Measurements from ENCODE around the gene PALLD. TPM values are rescaled to one million over a fixed set of nuclear protein-coding genes. Genes with fewer than 3 reads are reported as not detected.
A peak's percentile ranks its signal among the peaks of the same experiment; 100 is the strongest.

Gene PALLD
- total RNA-seq, 4 donors from 2014 or later = 60.2 to 437 (median 118) TPM

DNA sequence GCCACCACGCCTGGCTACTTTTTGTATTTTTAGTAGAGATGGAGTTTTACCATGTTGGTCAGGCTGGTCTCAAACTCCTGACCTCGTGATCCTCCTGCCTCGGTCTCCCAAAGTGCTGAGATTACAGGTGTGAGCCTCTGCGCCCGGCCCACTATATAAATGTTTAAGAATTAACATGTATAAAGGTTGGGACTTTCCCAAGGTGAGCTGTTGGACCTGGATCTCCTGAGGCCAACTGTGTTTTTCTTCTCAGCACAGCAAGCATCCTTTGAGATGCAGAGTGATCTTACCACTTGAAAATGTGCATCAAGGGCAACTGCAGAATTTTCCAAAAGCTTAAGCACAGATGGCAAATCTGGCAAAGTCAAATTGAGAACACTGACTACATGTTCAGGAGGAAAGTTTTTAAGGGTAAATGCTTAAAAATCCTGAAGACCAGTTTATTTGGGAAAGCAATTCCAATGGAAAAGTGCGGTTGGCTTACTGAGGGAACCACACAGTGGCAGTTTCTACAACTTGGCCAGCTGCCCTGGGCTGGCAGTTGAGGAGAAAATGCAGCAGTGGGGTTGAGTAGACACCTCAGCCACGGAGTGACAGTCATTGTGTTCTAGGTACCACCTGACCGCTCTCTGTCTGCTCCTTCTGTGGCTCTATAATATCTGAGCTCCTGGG, 344.3 kb downstream of the PALLD start:
- no peak for DNase-seq
- H3K4me3 ChIP-seq = peak overlapping the region in 1 of 4 donors; percentile 31
- H3K27me3 ChIP-seq = no peaks in the 10 kb centered on the region
- H3K27ac ChIP-seq = peak overlapping the region; percentile 15 to 91 (median 82)
- H3K36me3 ChIP-seq = no peaks in the 10 kb centered on the region
- H3K4me1 ChIP-seq = peaks cover 7 to 84% (median 18%) of the 10 kb centered on the region in 3 donors
- TF ChIP-seq, protein P1, sequence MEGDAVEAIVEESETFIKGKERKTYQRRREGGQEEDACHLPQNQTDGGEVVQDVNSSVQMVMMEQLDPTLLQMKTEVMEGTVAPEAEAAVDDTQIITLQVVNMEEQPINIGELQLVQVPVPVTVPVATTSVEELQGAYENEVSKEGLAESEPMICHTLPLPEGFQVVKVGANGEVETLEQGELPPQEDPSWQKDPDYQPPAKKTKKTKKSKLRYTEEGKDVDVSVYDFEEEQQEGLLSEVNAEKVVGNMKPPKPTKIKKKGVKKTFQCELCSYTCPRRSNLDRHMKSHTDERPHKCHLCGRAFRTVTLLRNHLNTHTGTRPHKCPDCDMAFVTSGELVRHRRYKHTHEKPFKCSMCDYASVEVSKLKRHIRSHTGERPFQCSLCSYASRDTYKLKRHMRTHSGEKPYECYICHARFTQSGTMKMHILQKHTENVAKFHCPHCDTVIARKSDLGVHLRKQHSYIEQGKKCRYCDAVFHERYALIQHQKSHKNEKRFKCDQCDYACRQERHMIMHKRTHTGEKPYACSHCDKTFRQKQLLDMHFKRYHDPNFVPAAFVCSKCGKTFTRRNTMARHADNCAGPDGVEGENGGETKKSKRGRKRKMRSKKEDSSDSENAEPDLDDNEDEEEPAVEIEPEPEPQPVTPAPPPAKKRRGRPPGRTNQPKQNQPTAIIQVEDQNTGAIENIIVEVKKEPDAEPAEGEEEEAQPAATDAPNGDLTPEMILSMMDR (IDR thresholded peaks at IDR 0.05) = no peak
- no peak for TF ChIP-seq POLR2A (IDR thresholded peaks at IDR 0.05)
- intact Hi-C loops (cut with DNase I) = no loop called here
- no peaks in the 10 kb centered on the region for H3K9me3 ChIP-seq
- WGBS, 2 donors = 62% methylated on average over 7 of the region's 8 CpGs

DNA sequence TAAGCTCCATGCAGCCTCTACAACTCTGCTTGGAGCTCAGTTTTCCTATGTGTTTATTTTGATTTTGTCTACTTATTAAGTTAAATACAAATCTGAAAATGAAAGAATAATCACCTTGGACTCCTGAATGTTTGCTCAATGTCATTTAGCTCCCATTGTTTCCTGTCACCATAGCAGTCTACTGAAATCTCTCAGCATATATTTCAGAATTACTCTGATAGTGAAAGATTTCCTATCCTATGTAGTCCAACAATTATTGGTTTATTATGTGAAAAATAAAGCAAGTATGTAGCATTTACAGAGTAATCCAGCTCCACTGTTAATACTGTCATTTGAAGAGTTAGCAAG, 344.8 kb downstream of the PALLD start:
- intact Hi-C loops (cut with DNase I) = no loop called here
- no peaks in the 10 kb centered on the region for H3K9me3 ChIP-seq
- peak overlapping the region in 3 of 4 donors; percentile 81 to 91 (median 83) for H3K27ac ChIP-seq
- H3K27me3 ChIP-seq = no peaks in the 10 kb centered on the region
- H3K4me3 ChIP-seq = peak overlapping the region in 1 of 4 donors; percentile 31
- no peak for TF ChIP-seq POLR2A (IDR thresholded peaks at IDR 0.05)
- TF ChIP-seq, protein P1 (IDR thresholded peaks at IDR 0.05) = no peak
- peaks cover 7 to 85% (median 18%) of the 10 kb centered on the region in 3 donors for H3K4me1 ChIP-seq
- H3K36me3 ChIP-seq = no peaks in the 10 kb centered on the region
- no peak for DNase-seq

DNA sequence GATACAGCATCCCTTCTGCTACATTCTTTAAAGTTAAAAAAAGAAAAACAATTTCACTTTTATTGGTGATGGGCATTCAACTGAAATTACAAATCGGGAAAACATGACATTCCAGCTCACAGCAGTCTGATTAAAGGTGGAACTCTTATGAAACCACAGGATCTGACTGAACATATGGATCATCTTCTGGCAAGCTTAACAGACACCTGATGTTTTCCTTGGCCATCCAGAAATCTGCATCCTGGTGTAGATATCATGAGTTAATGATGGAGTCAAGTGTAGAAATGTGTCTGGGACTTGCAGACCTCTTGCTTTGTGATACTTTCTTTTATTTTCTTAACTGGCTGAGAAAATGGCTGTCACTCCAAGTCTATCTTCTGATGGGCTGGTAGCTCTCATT, 345.3 kb downstream of the PALLD start:
- no peak for DNase-seq
- 50 to 60% methylated on average over 1 of the region's 1 CpG for WGBS, 2 donors
- no peaks in the 10 kb centered on the region for H3K36me3 ChIP-seq
- no peak overlapping the region for H3K4me3 ChIP-seq
- intact Hi-C loops (cut with DNase I) = no loop called here
- H3K4me1 ChIP-seq = peaks cover 7 to 85% (median 18%) of the 10 kb centered on the region in 3 donors
- peak overlapping the region in 3 of 4 donors; percentile 81 to 91 (median 83) for H3K27ac ChIP-seq
- no peaks in the 10 kb centered on the region for H3K9me3 ChIP-seq
- TF ChIP-seq, protein P1 (IDR thresholded peaks at IDR 0.05) = no peak
- no peaks in the 10 kb centered on the region for H3K27me3 ChIP-seq

DNA sequence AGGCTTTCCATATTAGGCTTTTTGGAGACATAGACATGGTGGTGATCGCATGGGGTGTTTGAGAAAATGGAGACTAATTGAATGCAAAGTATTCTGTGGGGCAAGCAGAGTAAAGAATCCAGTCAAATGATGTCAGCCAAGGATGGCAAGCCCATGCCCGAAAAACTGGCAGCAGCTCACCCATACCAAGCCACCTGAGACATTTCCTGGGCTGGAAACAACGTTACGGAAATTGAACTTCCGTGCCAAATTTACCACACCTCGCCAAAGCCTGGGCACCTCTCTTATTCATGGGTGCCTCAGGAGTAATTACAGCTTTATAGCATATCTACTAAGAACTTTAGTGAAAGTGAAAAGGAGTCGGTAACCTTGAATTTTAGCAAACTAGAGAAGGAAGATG, 346.8 kb downstream of the PALLD start:
- Histone ChIP-seq H3K36me3 (no peaks in the 10 kb centered on the region), H3K27me3 (no peaks in the 10 kb centered on the region), H3K4me3 (peak overlapping the region in 1 of 4 donors; percentile 13), H3K9me3 (no peaks in the 10 kb centered on the region), H3K4me1 (peaks cover 11 to 91% (median 18%) of the 10 kb centered on the region in 3 donors), H3K27ac (peak overlapping the region; percentile 57 to 91 (median 82))
- DNase-seq = no peak
- no peak for TF ChIP-seq POLR2A (IDR thresholded peaks at IDR 0.05)
- intact Hi-C loops (cut with DNase I) = no loop called here
- WGBS, 2 donors = 35 to 37% methylated on average over 7 of the region's 7 CpGs

DNA sequence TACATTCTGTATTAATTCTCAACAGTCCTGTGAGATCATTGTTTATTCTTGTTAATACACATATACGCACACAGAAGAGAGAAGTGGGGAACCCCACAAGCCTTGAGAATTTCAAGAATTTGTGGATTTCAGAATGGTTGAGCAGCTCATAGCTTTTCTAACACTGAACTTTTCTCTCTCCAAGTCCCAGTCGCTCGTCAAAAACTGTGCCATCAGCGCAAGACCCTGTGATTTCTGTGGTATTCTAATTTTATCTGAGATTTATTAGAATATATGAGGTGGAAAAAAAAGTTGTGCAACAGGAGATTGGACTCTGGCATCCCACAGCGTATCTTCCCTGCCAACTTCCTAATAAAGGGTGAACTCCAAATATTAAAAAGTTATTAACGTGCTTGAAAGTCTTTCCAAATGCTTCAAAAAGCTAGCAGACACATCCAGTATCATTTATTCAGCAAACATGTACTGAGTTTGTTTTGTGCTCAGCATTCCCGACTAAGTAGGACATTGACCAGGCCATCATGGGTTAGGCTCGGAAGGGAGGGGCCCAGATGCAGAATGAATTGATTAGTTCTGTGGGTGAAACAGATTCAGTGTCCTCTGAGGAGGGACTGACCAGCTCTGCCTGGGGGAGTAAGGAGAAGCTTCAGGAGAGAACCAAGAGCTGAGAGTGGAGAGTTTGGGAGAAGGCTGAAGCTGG, 347.6 kb downstream of the PALLD start:
- Histone ChIP-seq H3K4me1 (peaks cover 17 to 92% (median 19%) of the 10 kb centered on the region in 3 donors), H3K4me3 (peak overlapping the region in 1 of 4 donors; percentile 31), H3K27ac (peak overlapping the region; percentile 57 to 91 (median 82)), H3K9me3 (no peaks in the 10 kb centered on the region), H3K27me3 (no peaks in the 10 kb centered on the region), H3K36me3 (no peaks in the 10 kb centered on the region)
- WGBS, 2 donors = 46 to 47% methylated on average over 8 of the region's 8 CpGs
- TF ChIP-seq POLR2A (IDR thresholded peaks at IDR 0.05) = no peak
- TF ChIP-seq, protein P1 (IDR thresholded peaks at IDR 0.05) = no peak
- no peak for DNase-seq
- intact Hi-C loops (cut with DNase I) = no loop called here

All from esophagus squamous epithelium (tissue), 5 donors.